A549 (cell line): ENCODE results near the gene ZNF593OS.

Experiments used
- CTCF ChIP-seq: fragments of >200 bp; sonication (Bioruptor Twin); formaldehyde crosslinking; IDR thresholded peaks from 3 replicates; pipeline ENCODE4 v1.5.1; 2016
- EHMT2 ChIP-seq: fragments of 200-600 bp; sonication (generic); IDR thresholded peaks from 2 replicates; pipeline ENCODE4 v1.6.1; 2016; ENCODE audit warnings: antibody characterized with exemption, low read depth, mild to moderate bottlenecking, moderate library complexity
- EP300 ChIP-seq, 2 experiments: fragments of >200 bp; sonication (Bioruptor Twin); formaldehyde crosslinking; IDR thresholded peaks; 2 replicates in 1 of 2; 3 replicates in 1 of 2; pipeline ENCODE4 v1.6.1; 2016 to 2017
- HDAC2 ChIP-seq: fragments of 200-600 bp; sonication (generic); IDR thresholded peaks from 2 replicates; pipeline ENCODE4 v1.6.1; 2016
- POLR2A ChIP-seq: IDR thresholded peaks from 2 replicates; pipeline ENCODE4 v1.6.1; 2012; ENCODE audit warnings: mild to moderate bottlenecking, low read length
- RCOR1 ChIP-seq: fragments of 150-350 bp; IDR thresholded peaks from 2 replicates; pipeline ENCODE4 v1.6.1; 2014; ENCODE audit warnings: antibody characterized with exemption, low read length, low read depth

DNA sequence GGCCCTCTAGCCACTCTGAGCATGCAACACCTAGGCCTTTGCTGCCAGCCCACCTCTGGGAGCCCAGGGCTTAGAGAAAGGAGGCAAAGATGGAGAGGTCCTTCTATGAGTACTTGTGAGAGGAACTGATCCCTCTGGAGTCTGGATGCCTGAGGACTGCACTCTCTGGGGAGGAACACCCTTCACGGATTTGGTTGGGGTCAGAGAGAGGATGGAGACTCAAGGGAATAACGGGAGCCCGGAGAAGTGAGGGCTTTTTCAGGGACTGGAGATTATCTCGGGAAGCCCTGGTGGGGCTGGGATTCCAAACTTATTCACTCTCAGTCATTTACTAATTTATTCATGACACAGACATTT is 2.5 kb downstream of the ZNF593OS start:
- TF ChIP-seq HDAC2 (no peak), CTCF (no peak), RCOR1 (no peak), EP300 (IDR thresholded peaks at IDR 0.05) (no peak), POLR2A (no peak), EHMT2 (no peak)
